GM19455 (cell line): ENCODE results near the gene SCG3.

Source experiments
- ATAC-seq: cut with Tn5 transposase; IDR thresholded peaks from one replicate; pipeline ENCODE4 v1.9.1; 2021; ENCODE audit not compliant: unreplicated experiment

Gene SCG3

DNA sequence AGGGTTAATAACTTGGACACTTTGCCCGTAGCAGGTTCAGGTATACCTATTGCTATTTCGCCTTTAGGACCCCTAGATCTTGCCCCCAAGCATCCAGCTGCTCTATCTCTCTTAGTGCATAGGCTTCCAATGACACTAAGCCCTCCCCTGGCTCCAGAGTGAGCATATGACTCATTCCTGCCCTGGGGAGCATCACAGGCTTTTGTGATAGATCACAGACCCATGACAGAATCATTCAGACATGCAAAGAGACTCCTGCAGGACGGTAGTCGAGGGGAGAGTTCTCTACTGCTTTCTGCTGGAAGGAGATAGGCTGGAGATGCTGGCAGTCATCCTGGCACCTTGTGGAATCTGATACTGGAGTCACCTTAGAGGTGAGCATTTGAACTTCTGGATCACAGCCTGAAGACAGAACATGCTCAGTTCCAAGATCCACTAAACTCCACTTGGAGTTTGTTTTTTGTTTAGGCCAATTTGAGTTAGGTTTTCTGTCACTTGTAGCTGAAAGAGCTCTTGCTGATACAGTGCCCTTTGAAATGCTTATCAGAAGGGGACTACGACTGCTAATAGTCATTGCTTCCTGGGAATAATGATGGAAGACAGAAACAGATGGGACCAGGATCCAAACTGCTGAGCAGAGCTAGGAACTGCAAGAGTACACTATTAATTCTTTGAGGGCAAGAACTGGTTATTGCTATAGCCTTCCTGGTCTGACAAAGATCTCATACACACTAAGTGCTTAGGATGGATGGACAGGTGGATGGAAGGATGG, 45.2 kb downstream of the SCG3 start:
- ATAC-seq: peak; percentile 59

DNA sequence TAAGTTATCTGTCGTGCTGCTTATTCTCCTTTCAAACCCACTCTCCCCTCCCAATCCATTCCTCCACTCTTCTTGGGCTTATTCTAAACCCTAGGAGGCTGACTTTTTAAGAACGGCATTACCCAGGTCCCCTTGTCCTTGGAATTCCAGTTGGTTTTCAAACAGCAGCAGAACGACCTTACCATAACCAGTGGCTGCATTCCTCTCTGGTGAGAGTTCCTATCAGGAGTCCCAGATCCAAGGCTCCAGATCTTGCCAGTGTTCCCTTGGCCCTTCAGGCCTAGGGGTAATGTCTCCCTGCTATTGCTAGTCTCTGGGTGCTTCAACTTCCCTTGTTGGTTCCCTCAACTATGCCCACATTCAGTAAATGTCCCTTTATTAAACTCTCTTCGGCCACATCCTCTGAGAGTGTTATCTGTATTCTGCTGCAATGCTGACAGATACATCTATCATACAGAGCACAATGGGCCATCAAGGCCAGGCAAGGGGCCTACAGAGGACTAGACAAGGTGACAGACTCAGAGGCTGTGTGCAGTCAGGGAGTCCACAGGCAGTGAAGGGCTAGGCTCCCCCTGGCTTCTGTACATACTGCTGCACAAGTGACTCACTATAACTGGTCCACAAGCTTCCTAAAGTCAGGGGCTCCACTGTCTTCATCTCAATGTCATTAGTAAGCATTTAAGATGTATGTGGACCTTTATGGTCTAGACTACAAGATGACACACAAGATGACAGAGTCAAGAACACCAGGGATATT, 46.0 kb downstream of the SCG3 start:
- ATAC-seq: no peak

DNA sequence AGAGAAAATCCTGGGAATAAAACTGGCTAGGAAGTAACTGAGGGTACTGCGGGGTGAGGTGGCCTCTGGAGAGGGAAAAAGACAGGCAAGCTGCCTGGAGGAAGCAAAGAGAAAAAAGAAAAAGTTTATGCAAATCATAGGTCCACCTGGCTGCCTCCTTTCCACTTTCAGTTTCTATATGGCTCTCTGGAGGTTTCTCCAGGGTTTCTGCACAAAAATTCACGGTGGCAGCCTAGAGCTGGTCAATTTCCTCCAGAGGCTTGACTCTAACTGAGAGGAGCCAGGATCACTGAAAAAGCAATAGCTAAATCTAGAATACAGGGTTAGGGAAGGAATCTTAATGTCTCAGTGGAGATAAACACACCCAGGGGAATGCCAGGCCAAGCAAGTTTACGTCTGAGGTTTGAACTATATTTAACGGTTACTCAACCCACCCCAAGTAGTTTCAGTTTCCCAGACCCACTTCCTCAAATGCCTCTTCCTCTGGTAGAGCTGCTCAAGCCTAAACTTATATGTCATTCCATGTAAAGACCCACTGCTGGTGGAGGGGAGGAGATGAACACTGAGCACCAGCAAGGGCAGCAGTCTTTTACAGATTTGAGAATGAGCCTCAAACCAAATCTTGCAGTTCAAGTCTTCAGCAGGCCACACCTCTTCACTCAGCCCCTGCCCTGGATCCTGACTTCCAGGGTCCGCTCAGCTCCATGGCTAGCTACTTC, 50.4 kb downstream of the SCG3 start:
- ATAC-seq: peak; percentile 62

DNA sequence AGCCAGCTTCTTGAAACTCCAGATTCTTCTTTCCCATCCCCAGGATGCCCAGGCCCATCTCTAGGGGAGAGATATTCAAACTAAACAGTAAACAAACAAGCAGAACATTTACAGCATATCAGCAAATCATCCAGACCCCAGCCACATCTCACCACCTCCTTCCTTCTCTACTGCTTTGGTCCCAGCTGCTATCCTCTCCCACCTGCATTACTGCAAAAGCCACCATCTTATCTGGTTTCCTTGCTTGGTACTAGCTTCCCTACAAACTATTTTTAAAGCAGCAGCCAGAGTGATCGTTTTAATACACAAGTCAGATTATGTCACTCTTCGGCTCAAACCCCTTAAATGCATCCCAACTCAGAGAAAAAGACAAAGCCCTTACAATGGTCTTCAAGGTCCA, 51.3 kb downstream of the SCG3 start:
- ATAC-seq: no peak

DNA sequence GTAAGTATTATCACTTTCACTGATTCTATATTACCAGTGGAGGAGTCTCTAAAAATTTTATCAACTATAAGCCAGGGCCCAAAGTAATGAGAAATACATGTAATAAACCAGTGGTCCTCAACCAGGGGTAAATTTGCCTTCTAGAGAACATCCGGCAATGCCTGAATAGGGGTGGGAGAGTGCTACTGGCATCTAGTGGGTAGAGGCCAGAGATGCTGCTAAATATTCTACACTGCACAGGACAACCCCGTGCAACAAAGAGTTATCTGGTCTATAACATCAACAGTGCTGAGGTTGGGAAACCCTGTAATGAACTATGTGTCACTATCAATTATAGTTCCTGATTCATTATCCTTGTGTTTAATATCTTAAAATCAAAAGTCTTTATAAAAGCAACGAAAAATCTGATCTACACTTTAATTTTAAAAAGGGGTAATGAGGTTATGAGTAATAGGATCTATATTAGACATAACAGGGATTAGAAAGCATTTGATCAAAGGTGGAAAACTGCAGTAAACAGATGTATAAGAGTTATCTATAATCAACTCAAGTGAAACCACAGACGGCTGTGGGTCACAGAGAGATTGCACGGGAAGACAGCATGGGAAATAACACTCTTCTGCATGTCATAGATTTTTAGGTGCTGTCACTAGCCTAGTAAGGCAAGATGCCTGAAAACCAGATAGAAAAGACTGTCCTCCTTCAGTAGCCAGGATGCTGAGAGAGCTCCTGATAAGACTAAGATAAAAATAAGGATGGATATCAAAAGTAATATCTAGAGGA, 54.1 kb downstream of the SCG3 start:
- no peak for ATAC-seq

DNA sequence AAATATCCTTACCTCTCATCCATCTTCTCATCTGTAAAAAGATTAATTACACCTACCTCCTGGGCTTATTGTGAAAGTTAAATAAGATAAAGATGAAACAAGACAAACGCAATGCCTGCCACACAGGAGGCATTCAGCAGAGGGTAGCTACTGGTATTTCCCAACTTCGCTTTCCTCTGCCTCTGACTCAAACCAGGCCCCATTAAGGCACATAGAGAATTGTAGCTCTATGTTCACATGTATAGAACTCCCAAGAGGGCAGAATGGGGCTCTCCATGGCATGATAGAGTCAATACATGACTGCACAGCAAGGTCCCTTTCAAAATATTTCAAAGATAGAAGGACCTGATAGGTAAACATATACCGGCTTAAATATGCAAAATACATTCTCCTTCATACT, 54.8 kb downstream of the SCG3 start:
- ATAC-seq: no peak

DNA sequence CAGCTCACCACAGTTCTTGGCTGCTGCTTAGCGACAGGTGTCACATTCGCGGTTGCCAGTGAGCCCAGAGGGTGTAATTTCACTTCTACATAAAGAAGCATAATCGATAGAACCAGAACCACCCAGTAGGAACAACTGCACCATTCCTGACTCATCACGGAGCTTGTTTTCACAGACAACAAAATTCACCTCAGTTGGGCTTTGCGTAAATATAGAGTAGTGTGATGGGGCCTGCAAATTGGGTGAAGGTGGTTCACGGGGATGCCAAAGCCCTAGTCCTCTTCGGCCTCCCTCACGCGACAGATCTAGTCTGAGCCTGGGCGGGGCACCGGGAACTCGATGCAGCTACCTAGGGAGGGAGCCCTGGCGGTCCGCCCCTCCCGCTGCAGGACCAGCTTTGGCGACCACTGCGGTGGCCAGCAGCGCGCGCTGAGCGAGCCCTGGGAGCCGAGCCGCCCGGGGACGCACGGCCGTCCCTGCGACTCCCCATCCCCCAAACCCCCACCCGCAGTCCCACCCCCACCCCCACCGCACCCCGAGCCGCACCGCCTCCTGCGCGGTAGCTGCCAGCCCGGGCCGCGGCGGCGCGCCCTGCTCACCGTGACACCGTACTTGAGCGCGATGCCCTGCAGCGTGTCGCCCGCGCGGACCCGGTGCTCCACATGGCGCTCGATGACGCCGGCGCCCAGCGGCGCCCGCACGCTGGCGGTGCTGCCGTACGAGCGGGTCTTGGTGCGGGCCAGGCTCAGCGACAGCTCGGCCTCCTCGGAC, 55.6 kb downstream of the SCG3 start:
- ATAC-seq: peak; percentile 35

DNA sequence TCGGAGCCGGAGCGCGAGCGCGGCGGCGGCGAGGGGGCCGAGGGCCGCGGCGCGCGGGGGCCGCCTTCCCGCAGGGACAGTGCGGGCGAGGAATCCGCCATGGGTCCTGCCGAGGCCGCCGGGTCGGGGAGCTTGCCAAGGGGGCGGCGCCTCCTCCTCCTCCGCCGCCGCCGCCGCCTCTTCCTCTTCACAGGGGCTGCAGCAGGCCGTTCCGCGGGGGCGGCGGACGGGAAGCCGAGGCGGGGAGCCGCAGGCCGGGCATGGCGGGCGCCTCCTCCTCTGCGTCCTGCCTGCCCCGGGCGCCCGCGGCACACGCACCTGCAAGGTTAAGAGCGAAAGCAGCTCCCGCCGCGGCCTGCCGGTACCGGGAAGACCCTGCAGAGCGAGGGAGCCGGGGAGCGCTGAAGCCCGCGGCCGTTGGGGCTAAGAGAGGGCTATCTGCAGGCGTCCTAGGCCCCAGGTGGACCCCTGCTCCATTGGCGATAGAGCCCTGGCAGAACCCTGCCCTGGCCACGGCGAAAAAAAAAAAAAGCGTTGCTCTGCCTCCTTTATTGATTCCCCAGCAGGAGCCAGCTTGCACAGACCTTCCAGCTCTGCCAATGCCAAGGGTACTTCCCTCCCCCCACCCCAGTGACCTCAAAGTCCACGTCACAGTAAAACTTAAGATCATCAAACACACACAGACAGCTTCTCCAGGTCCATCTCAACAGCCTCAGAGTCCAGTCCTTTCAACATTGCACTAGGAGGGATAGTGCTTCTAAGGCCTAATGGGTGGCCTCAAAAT, 56.4 kb downstream of the SCG3 start, which contains the start of gene LYSMD2:
LYSMD2 (minus strand) TSS at position 134 of the 784 bp plus-strand sequence; CDS start at position 101, 33 bp downstream.
- peak; percentile 46 for ATAC-seq

DNA sequence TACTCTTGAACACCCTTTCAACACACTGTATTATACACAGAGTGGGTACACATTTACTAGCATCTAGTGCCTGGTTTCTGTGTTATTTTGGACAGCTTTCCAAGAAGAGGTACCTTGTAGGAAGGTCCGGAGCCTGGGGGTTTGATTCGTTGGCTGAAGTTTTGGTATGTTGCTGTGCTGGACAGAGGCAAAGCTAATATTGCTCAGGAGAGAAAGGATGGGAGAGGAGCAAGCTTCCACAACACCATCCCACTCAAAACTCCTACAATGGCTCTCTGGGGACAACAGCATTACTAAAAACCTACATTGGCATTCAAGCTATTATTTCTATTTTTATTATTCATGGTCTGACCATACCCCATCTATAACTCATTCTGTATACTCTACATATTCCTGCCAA, 57.2 kb downstream of the SCG3 start:
- ATAC-seq: no peak

DNA sequence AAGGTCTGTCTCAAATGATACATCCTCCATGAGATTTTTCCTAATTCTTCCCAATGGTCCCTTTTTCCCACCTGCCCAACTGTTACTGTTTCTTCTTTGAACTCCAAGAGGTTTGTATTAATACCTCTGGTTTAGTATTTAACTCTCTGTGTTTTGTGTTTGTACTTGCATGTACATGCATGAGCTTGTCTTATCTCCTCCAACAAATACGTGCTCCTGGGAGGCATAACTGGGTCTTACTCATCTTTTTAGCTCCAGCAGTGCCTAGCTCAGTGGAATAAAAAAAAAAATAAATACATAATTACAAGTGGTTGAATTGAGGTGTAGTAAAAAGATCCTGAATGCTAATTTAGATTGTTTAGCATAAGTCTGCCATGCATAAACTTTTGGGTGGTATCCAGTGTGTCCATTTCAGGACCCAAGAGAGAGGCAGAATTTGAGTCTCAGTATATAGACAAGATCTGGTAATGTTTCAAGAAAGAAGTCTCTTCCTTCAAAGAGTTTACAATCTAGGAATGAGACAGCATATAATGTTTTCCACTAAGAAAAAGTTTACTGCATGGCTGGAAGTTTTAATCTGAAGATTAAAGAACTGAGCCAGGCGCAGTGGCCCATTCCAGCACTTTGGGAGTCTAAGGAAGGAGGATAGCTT, 57.9 kb downstream of the SCG3 start:
- no peak for ATAC-seq

DNA sequence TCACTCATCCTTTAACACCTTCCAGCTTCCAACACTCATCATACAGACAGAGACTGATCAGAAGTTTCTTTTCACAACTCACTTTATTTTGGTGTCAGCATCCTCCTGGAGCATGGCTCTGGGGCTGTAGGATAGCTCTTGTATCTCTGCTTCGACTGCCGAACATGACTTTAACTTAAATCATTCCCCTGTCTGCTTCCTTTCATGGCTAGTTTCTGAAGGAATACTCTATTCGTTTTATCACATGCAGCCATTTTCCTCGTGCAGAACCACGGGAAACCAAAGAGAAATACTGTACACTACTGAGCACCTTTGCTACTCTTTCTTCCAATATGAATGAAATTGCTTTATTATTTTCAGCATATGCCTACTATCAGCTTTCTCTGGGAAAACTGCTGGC, 68.0 kb downstream of the SCG3 start:
- ATAC-seq: no peak

DNA sequence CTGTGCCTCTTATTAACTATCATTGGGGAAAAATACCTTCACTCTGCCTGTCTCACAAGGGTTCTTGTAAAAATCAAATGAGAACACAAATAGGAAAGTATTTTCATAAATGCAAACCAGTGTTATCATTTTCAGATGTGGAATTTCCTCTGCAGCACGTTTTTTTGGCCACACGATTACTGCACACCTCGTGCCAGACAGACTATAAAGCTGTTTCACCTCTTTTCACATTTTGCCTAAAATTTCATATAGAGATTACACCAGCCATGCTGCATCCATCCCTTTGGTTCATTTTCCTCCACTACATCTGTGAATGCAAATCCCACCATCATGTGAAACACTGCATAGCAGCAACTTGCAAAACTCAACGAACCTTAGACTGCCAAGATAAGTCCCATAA, 68.9 kb downstream of the SCG3 start:
- no peak for ATAC-seq

DNA sequence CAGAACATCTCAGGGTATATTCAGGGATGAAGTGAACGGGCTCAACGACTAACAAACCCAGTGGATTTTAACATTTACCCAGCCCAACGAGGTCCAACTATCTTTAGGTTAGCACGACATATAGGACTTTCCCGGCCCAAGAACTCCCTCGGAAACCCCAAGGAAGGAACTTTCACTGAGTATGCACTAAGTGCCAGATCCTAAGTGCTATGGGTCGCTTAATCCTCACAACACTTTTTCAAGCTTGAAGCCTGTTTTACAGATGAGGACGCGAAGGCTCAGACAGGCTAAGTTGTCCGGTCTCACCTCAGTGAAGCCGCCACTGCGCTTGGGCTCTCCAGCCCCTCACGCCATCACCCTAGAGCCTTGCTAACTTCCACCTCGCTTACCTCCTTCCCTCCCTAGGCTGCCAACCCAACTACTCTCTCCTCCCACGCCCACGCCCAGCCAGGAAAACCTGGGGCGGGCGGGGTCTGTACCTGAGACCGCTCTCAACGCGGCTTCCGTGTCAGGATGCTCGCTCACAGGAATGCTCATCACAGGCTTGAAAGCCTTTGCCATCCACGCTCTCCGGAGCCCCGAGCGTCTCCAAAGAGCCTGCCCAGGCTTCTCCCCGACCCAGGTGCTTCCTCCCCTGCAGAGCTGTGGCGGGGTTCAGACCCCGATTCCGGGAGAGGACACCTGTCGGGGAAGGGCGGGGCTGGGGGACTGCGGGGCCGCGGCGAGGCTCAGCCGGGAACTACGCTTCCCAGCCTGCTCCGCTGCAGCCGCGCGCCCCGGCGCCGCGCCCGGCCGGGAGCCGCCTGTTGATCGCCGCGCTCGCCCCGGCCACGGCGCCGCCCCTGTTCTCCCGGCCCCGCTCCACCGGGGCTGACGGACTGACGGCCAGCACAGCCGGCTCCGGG, 69.7 kb downstream of the SCG3 start, which contains the start of gene TMOD2:
TMOD2 (plus strand) TSS at position 806 of the 905 bp plus-strand sequence. CDS start 14,845 bp downstream, outside the sequence.
- peak; percentile 82 for ATAC-seq

DNA sequence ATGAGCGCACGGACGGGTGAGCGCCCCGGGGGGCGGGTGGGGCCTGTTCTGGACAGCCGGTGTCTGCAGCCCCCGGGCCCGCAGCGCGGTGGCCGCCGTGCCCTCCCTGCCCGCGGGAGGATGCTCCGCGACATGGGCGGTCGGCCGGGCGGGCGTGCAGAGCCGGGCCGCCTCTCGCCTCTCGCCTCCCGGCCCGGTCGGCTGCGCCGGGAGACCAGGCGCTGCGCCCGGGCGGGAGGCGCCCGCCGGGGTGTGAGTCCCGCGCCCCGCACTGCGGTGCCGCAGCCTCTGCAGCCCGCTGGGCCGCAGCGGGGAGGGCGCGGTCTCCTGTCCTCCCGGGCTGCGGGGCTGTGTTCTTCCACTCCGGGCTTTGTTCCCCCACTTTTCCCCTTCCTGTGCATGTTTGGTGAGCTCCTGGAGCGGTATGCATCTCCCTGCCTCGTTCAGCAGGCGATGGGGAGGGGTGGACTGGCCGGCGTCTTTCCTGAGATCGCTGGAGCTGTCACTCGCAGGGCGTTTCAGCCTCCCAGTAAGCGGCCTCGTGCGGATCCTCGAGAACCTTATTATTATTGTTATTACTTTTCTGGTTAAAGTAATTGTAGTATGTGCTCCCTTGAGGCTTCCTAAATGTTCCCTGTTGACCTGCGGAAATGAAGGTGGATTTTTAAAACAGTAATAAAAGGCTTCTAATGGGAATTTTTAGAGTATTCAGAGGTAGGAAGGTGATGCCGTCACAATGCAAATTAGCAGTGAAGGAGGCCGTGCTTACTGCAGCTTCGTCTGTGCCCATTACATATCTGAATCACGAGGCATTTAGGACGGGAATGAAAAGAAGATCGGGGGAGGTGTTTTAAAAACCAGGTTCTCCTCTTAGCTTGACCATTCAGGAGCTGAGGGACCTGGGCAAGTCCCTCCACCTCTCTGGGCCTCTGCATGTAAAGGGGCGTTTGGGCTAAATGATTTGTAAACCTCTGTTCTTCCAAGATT, 70.7 kb downstream of the SCG3 start:
- peak; percentile 48 for ATAC-seq

DNA sequence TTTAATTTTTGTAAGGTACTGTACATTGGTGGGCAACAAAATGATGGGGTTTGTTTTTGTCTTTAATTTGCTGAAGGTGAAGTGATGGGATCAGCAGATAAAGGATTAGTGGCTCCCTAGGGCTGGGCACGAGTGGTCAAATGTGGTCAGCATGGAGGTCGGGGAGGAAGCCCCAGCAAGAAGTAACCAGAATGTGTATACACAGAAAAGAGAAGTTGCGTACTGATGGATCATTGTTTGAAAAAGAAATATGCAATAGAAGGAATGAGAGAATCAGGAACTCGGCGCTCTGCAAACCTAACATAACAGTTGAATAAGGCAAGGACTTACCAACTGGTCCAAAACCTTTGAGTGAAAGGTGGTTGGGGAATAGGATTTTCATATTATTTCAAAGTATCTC, 71.6 kb downstream of the SCG3 start:
- ATAC-seq: no peak

DNA sequence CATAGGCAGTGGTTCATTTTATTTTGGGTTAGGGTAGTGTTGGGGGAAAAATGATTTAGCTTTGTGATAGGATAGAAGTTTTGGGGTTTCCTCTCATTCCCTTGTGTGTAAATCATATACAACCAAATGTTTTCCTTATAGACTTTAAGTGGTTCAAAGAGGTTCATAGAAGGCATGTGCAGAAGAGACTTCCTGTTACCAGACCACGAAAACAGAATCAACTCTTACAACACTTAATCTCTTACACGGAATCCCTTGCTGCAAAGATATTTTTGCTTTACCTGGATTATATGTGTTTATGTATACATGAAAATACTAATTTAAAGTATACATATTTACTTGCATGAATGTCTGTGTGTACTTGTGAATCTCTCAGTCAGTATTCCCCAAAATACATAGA, 73.0 kb downstream of the SCG3 start:
- no peak for ATAC-seq

DNA sequence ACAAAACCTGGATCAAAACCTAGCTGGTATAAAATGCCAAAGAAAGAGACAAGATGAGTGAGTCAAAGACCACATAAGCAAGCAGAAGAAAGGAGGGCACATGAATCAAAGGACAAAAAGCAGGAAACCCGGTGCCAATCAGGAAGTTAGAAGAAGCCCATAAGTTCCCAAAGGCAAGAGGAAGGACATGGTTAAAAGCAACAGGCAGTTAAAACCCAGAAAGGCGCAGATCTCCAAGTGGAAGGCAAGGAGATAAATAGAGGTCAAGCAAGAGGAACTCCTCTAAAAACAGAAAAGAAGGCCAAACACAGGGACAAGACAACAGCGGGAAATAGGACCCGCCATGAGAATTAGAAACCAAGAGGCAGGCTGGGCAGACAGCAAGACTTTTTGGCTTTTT, 74.5 kb downstream of the SCG3 start:
- no peak for ATAC-seq
